Esophagus squamous epithelium (tissue), 5 donors: ENCODE data around the gene PDE5A. TPM values are rescaled to one million over a fixed set of nuclear protein-coding genes. Genes with fewer than 3 reads are reported as not detected.

Source experiments
- DNase-seq: peaks from one replicate; lab custom pipeline; 2025; lab: John Stamatoyannopoulos, UW
- H3K27ac ChIP-seq, 4 donors: fragments of 200-600 bp; sonication (generic); one replicate each; pipeline ENCODE4 v1.5.1; 2016 to 2019; ENCODE audit warnings: mild to moderate bottlenecking in 1 of 4
- H3K27me3 ChIP-seq, 4 donors: fragments of 200-600 bp; sonication (generic); 1 replicate in 3 of 4; 2 replicates in 1 of 4; pipeline versions ENCODE4 v1.5.1 to v1.6.0; 2017 to 2021; ENCODE audit warnings: antibody characterized with exemption in 1 of 4
- H3K36me3 ChIP-seq, 3 donors: fragments of 200-600 bp; sonication (generic); one replicate each; pipeline ENCODE4 v1.5.1; 2016 to 2019
- H3K4me1 ChIP-seq, 3 donors: fragments of 200-600 bp; sonication (generic); one replicate each; pipeline ENCODE4 v1.5.1; 2017 to 2019
- H3K4me3 ChIP-seq, 4 donors: fragments of 200-600 bp; sonication (generic); 1 replicate in 3 of 4; 2 replicates in 1 of 4; pipeline ENCODE4 v1.5.1; 2016 to 2019; ENCODE audit warnings: mild to moderate bottlenecking in 2 of 4, moderate library complexity in 1 of 4
- H3K9me3 ChIP-seq, 3 donors: fragments of 200-600 bp; sonication (generic); one replicate each; pipeline ENCODE4 v1.5.1; 2016 to 2019
- CTCF ChIP-seq, 6 experiments: fragments of 450-650 bp in 4 of 6; fragments of 200-600 bp in 2 of 6; sonication (generic) in 2 of 6; IDR thresholded peaks; one replicate each; pipeline ENCODE4 v1.5.1; 2016 to 2019; ENCODE audit warnings: antibody characterized with exemption in 6 of 6, mild to moderate bottlenecking in 4 of 6, moderate library complexity in 4 of 6
- POLR2A ChIP-seq, 4 donors: fragments of 450-650 bp; IDR thresholded peaks; one replicate each; pipeline ENCODE4 v1.6.1; 2017; ENCODE audit warnings: antibody characterized with exemption in 4 of 4, mild to moderate bottlenecking in 4 of 4, moderate library complexity in 3 of 4
- whole genome bisulfite sequencing, 2 donors: methylation state at CpG; one replicate each; pipeline ENCODE4 v1.1.5; 2018; 5-methylcytosine and 5-hydroxymethylcytosine counted together
- intact Hi-C: fragments of 100-400 bp; cut with DNase I; formaldehyde crosslinking; loops from one replicate; pipeline ENCODE4 v1.15.0; 2022
- total RNA-seq, 4 donors: library from RNA; depleted of rRNA; stranded (reverse); fragments of >200 nt; gene quantifications; one replicate each; pipeline ENCODE4 v1.1.0, GENCODE V29; 2016
- donor health status: DM: yes; HTN: yes; CAD: no.

The PDE5A gene
- total RNA-seq, 4 donors from 2014 or later, result 1.9 to 26.7 (median 6.0) TPM

- intact Hi-C loops, result no loop called here
- TF ChIP-seq CTCF (IDR thresholded peaks at IDR 0.05) (no peak), POLR2A (IDR thresholded peaks at IDR 0.05) (no peak)
- 63 to 75% methylated on average over 2 of the region's 2 CpGs for WGBS, 2 donors
- Histone ChIP-seq H3K4me1 (peaks cover 0 to 9% (median 4%) of the 10 kb centered on the region in 3 donors), H3K27me3 (no peaks in the 10 kb centered on the region), H3K9me3 (no peaks in the 10 kb centered on the region), H3K27ac (peak overlapping the region in 2 of 4 donors; percentile 46 to 64), H3K36me3 (no peaks in the 10 kb centered on the region), H3K4me3 (no peak overlapping the region)
- no peak for DNase-seq
Measured at GRCh38 chr4:119526786-119527550, 101.6 kb downstream of the PDE5A start.

- TF ChIP-seq CTCF (IDR thresholded peaks at IDR 0.05) (no peak), POLR2A (IDR thresholded peaks at IDR 0.05) (no peak)
- no peak overlapping the region for H3K4me3 ChIP-seq
Measured at GRCh38 chr4:119525771-119526712, 102.6 kb downstream of the PDE5A start.

DNA sequence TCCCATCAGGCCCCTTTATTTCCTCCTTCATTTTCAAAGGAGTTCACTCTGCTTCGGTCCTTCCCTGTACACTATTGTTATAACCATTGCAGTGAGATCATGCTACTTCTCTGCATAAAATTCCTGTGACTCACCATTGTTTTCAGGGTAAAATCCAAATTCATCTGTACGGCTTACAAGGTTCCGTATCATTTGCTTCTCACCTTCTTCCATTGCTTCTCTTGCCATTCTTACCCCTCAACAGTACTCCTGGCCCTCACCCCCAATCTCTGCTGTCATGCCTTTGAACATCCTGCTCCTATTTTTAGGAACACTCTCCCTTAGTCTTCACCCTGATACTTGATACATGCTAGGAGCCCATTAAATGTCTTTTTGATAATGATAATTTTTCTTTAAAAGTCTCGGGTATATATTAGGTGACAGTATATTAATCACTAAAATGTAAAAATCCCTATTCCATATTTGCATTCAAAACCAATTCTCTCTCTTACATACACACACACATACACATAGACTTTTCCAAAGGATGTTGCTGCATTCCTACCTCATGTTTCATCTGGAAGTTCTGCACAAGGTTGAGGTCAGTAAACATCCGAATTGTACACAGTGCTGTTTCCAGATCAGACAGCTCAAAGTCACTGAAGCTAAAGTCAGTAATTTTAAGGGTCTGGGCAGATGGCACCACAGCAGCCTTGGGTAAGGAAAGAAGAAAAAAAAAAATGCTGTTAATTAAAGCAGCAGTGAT lies 103.4 kb downstream of the PDE5A start:
- WGBS, 2 donors, result 56 to 70% methylated on average over 5 of the region's 5 CpGs
- no peak for DNase-seq
- Histone ChIP-seq H3K27ac (peak overlapping the region in 2 of 4 donors; percentile 21 to 64), H3K27me3 (no peaks in the 10 kb centered on the region), H3K4me3 (no peak overlapping the region), H3K4me1 (peaks cover 0 to 9% (median 4%) of the 10 kb centered on the region in 3 donors), H3K36me3 (peaks cover 0 to 2% (median 0%) of the 10 kb centered on the region in 3 donors), H3K9me3 (no peaks in the 10 kb centered on the region)
- TF ChIP-seq CTCF (IDR thresholded peaks at IDR 0.05) (no peak), POLR2A (IDR thresholded peaks at IDR 0.05) (no peak)
- intact Hi-C loops, result no loop called here

More at GRCh38 chr4:119525771-119526712, 102.6 kb downstream of the PDE5A start:
- Histone ChIP-seq H3K27me3 (no peaks in the 10 kb centered on the region), H3K36me3 (no peaks in the 10 kb centered on the region), H3K9me3 (no peaks in the 10 kb centered on the region), H3K27ac (peak overlapping the region in 3 of 4 donors; percentile 21 to 64 (median 54)), H3K4me1 (peaks cover 0 to 9% (median 4%) of the 10 kb centered on the region in 3 donors)
- intact Hi-C loops, result no loop called here
- 60 to 73% methylated on average over 3 of the region's 3 CpGs for WGBS, 2 donors
- no peak for DNase-seq

GRCh38 chr4:119523399-119523798 lies 105.2 kb downstream of the PDE5A start:
- no peak for DNase-seq
- H3K4me1 ChIP-seq, result peaks cover 0 to 16% (median 4%) of the 10 kb centered on the region in 3 donors
- intact Hi-C loops, result no loop called here
- H3K27me3 ChIP-seq, result no peaks in the 10 kb centered on the region
- H3K4me3 ChIP-seq, result no peak overlapping the region
- H3K36me3 ChIP-seq, result peaks cover 0 to 9% (median 0%) of the 10 kb centered on the region in 3 donors
- peak overlapping the region in 3 of 4 donors; percentile 5 to 40 (median 16) for H3K27ac ChIP-seq
- H3K9me3 ChIP-seq, result no peaks in the 10 kb centered on the region
- TF ChIP-seq CTCF (IDR thresholded peaks at IDR 0.05), result no peak
- TF ChIP-seq POLR2A (IDR thresholded peaks at IDR 0.05), result no peak
